Choroid plexus epithelial cell (primary cell): ENCODE measurements around the gene TMOD1.

ENCODE experiments used
- DNase-seq: peaks from one replicate; pipeline ENCODE4 v3.0.0-alpha.2; 2010; ENCODE audit warnings: low read depth
- H3K4me3 ChIP-seq: 2 replicates; pipeline ENCODE4 v1.5.1; 2011; ENCODE audit warnings: low read depth, mild to moderate bottlenecking, control low read depth, low read length, moderate library complexity
- CTCF ChIP-seq: conservative IDR thresholded peaks from 2 replicates; pipeline ENCODE4 v1.5.1; 2011; ENCODE audit warnings: low read depth, mild to moderate bottlenecking, control low read depth, inconsistent platforms, low read length, moderate library complexity

TMOD1 gene

GRCh38 chr9:97534961-97535594 is 33.6 kb downstream of the TMOD1 start:
- TF ChIP-seq CTCF, result no peak
- DNase-seq, result no peak

DNA sequence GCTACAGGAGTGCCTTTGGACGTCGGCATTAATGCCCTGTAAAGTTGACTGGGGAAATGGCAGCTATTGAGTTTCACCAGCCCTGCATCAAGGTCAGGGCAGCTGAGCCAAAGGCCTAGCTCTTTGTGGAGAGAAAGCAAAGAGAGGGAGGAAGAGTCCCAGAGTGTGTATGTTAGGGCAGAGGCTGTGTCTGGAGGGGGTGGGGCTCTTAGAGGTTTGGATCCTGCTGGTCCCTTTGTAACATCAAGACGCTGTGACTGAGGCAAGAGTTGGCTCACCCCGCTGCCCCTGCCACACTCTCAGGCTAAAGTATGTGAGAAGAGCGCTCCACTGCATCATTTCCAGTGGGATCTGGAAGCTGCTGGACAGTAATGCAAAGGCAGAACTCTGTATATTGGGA is 34.3 kb downstream of the TMOD1 start:
- TF ChIP-seq CTCF, result no peak
- no peak for DNase-seq
- H3K4me3 ChIP-seq, result no peak overlapping the region

More at GRCh38 chr9:97534961-97535594, 33.6 kb downstream of the TMOD1 start:
- H3K4me3 ChIP-seq, result no peak overlapping the region

- TF ChIP-seq CTCF, result no peak
- no peak for DNase-seq
- H3K4me3 ChIP-seq, result no peak overlapping the region
These were observed 35.0 kb downstream of the TMOD1 start for GRCh38 chr9:97536480-97536879.

DNA sequence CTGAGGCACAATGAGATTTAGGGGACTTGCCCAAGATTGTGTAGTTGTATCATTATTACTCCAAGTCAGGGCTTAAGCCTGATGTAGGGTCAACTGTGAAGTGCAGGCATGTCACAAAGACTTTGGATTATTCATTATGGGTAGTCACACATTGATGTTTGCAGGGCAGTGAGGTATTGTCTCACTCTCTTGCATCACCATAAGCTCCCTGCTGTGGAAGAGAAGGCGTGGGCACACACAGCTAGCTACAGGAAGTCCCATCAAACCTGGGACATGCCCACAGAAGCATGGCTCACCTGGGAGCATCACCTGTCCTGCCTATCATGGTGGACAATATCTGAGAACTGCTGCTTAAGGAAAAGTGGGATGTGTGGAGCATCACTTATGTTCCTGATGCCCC is 42.1 kb downstream of the TMOD1 start:
- DNase-seq, result no peak
- no peak for TF ChIP-seq CTCF
- H3K4me3 ChIP-seq, result no peak overlapping the region

DNA sequence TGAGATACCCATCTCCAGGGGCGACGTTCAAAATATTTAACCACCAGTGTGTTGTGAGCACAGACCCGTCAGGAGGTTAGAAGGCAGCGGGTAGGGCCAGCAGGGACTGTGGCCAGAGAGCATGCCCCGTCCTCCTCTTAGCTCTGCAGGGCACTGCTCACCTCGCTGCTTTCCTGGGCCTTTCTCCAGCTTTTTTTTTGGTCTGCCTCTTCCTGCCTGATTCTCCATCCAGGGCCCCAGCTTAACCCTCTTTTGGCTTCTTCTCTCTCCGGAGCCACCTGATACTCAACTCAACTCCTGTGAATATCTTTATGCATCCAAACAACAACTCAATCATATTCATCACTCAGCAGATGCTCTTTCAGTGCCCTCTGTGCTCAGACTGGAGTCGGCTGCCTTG is 44.0 kb downstream of the TMOD1 start:
- DNase-seq, result no peak
- no peak for TF ChIP-seq CTCF
- no peak overlapping the region for H3K4me3 ChIP-seq

DNA sequence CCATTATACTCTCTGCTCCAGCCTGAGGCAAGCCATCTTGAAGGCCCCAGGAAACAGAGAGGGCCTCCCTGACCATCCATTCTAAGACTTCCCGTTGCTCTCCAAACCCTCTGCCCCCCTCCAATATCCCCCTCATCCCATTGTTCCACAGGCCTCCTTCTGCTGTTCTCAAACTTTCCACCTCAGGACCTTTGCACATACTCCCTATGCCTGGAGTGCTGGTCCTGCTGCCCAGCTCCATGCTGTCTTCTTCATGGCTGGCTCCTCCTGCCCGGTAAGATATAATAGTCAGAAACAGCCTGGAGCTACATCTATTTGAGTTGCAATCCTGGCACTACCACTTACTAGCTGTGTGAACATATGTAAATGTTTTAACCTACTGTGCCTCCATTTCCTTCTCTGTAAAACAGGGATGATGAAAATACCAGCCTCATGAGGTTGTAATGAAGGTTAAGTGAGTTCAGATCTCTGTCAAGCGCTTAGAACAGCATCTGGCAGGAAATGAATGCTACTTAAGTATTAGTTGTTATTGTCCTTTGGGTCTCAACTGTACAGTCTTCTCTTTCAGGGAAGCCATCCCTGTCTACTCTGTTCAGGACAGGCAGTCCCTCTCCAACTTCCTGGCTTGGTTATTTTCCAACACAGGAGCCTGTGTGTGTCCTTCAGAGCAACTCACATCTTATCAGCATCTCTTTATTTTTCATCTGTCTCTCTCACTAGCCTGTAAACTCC is 45.8 kb downstream of the TMOD1 start:
- no peak for TF ChIP-seq CTCF

DNA sequence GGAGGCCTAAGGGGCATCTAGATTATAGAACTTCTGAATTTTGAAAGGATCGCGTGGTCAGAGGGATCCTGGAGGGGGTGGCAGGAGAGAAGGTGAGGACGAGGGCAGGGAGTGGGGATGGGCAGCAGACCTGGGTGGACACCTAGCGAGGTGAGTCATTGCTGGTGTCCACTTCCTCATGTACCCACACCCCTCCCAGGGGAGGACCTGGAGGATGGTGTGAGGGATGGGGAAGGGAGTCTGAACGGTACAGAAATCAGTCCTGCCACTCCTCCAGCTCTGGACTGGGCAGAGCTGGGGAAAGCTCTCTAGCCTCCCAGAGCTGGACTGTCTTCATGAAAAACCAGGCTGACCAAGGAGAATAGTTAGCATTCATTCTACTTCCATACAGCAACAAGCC is 46.9 kb downstream of the TMOD1 start:
- no peak for DNase-seq
- H3K4me3 ChIP-seq, result no peak overlapping the region
- TF ChIP-seq CTCF, result no peak

More for the DNA sequence above, 45.8 kb downstream of the TMOD1 start:
- DNase-seq, result no peak
- no peak overlapping the region for H3K4me3 ChIP-seq
